AG04450 (cell line): ENCODE data around the gene EDC3. TPM values are rescaled to one million over a fixed set of nuclear protein-coding genes. Genes with fewer than 3 reads are reported as not detected.

Source experiments
- CTCF ChIA-PET: fragments of 300-600, 350-600 bp; formaldehyde crosslinking; extraction: SDS; loops from one replicate; lab custom pipeline; 2022; ENCODE audit warnings: antibody characterized with exemption, inconsistent platforms; lab: Charles Lee
- POLR2A ChIA-PET: fragments of 350-600 bp; formaldehyde crosslinking; extraction: SDS; loops from one replicate; lab custom pipeline; 2021; ENCODE audit warnings: antibody characterized with exemption, inconsistent platforms; lab: Yijun Ruan, JAX
- DNase-seq: peaks from one replicate; pipeline ENCODE4 v3.0.0-alpha.2; 2011; ENCODE audit warnings: low read depth, low spot score
- H3K27ac ChIP-seq: one replicate; pipeline ENCODE4 v1.5.1; 2012; ENCODE audit warnings: low read depth, low read length, control low read depth
- H3K27me3 ChIP-seq: one replicate; pipeline ENCODE4 v1.6.0; 2012; ENCODE audit warnings: low read length; ENCODE audit not compliant: control insufficient read depth, insufficient read depth
- H3K4me3 ChIP-seq: 2 replicates; pipeline ENCODE4 v1.5.1; 2011; ENCODE audit warnings: mild to moderate bottlenecking, low read depth, low read length, control low read depth
- H3K9me3 ChIP-seq: 2 replicates; pipeline ENCODE4 v1.5.1; 2012; ENCODE audit warnings: low read length; ENCODE audit not compliant: control insufficient read depth, insufficient read depth
- CTCF ChIP-seq: IDR thresholded peaks from 2 replicates; pipeline ENCODE4 v1.5.1; 2011; ENCODE audit warnings: low read depth, low read length, control low read depth, inconsistent platforms
- polyA plus RNA-seq: library from polyadenylated mRNA; depleted of rRNA; stranded (reverse); fragments of >200 nt; gene quantifications from 2 replicates; pipeline ENCODE4 v1.2.3, GENCODE V29; 2011

The EDC3 gene
- polyA plus RNA-seq, 1 experiment: 37.1 TPM

- H3K27ac ChIP-seq: no peak overlapping the region
- H3K4me3 ChIP-seq: no peak overlapping the region
- POLR2A ChIA-PET: interaction anchor here (0.5 to 1.9 kb wide), 3 partner anchors 22 to 149 kb away, joined by 3 to 6 read pairs (median 4); partner anchors contain the start of gene UBL7
- peaks cover 31% of the 10 kb centered on the region for H3K27me3 ChIP-seq
- CTCF ChIA-PET: no interaction called here
- no peak for TF ChIP-seq CTCF
- DNase-seq: no peak
- no peaks in the 10 kb centered on the region; the same call in 1 of the 2 replicates for H3K9me3 ChIP-seq
These were observed 85.4 kb downstream of the EDC3 start for GRCh38 chr15:74610302-74610951.

GRCh38 chr15:74609938-74610301, 85.9 kb downstream of the EDC3 start:
- Histone ChIP-seq H3K9me3 (no peaks in the 10 kb centered on the region; the same call in 1 of the 2 replicates), H3K27me3 (peaks cover 31% of the 10 kb centered on the region), H3K27ac (no peak overlapping the region), H3K4me3 (no peak overlapping the region)
- DNase-seq: no peak
- no peak for TF ChIP-seq CTCF
- CTCF ChIA-PET: no interaction called here
- POLR2A ChIA-PET: interaction anchor here (0.5 to 1.9 kb wide), 3 partner anchors 21 to 149 kb away, joined by 3 to 6 read pairs (median 4); partner anchors contain the start of gene UBL7

GRCh38 chr15:74608786-74609185, 87.0 kb downstream of the EDC3 start:
- H3K9me3 ChIP-seq: no peaks in the 10 kb centered on the region; the same call in 1 of the 2 replicates
- CTCF ChIA-PET: no interaction called here

GRCh38 chr15:74605795-74606150, 90.1 kb downstream of the EDC3 start:
- Histone ChIP-seq H3K4me3 (no peak overlapping the region), H3K9me3 (no peaks in the 10 kb centered on the region; the same call in 1 of the 2 replicates), H3K27me3 (peaks cover 23% of the 10 kb centered on the region), H3K27ac (no peak overlapping the region)
- POLR2A ChIA-PET: interaction anchor here (0.6 kb wide), 1 partner anchor 148 kb away, joined by 5 read pairs; no protein-coding TSS in a partner anchor
- no peak for TF ChIP-seq CTCF
- CTCF ChIA-PET: no interaction called here
- no peak for DNase-seq

More at GRCh38 chr15:74608786-74609185, 87.0 kb downstream of the EDC3 start:
- no peak for TF ChIP-seq CTCF
- POLR2A ChIA-PET: no interaction called here
- DNase-seq: no peak
- H3K27ac ChIP-seq: no peak overlapping the region
- no peak overlapping the region for H3K4me3 ChIP-seq
- peaks cover 31% of the 10 kb centered on the region for H3K27me3 ChIP-seq

GRCh38 chr15:74604983-74605794, 90.6 kb downstream of the EDC3 start:
- no peak overlapping the region for H3K27ac ChIP-seq
- ChIA-PET CTCF (no interaction called here), POLR2A (no interaction called here)
- H3K4me3 ChIP-seq: no peak overlapping the region
- H3K27me3 ChIP-seq: peaks cover 23% of the 10 kb centered on the region
- no peaks in the 10 kb centered on the region; the same call in 1 of the 2 replicates for H3K9me3 ChIP-seq
- TF ChIP-seq CTCF: no peak
- no peak for DNase-seq
